PC-3 (cell line): Measurements from ENCODE around the gene VWA2. TPM values are rescaled to one million over a fixed set of nuclear protein-coding genes. Genes with fewer than 3 reads are reported as not detected.

Experiments
- ATAC-seq: fragments of 200-7000 bp; cut with Tn5 transposase; 2 replicates; pipeline ENCODE4 v1.9.1; 2020; ENCODE audit warnings: mild to moderate bottlenecking, moderate library complexity
- BruUV-seq: library from RNA; stranded (reverse); fragments of 400-500 nt; replicated peaks from 2 replicates; lab custom pipeline; 2021; lab: Mats Ljungman, UMichigan
- CTCF ChIA-PET: fragments of 300-600 bp; sonication (Branson Sonifier 250); formaldehyde crosslinking; loops from one replicate; lab custom pipeline; 2022; ENCODE audit warnings: antibody characterized with exemption; lab: Charles Lee
- POLR2A ChIA-PET: fragments of 300-600 bp; sonication (Branson Sonifier 250); formaldehyde crosslinking; loops from one replicate; lab custom pipeline; 2022; ENCODE audit warnings: antibody characterized with exemption; ENCODE audit not compliant: unreplicated experiment; lab: Charles Lee
- DNase-seq: peaks from one replicate; pipeline ENCODE4 v3.0.0-alpha.2; 2015
- H2AFZ ChIP-seq: fragments of 300-600 bp; sonication (generic); 2 replicates; pipeline ENCODE4 v1.6.0; 2016; ENCODE audit warnings: antibody characterized with exemption, low read length
- H3F3A ChIP-seq: fragments of 300-600 bp; sonication (generic); one replicate; pipeline ENCODE4 v1.6.0; 2017; ENCODE audit warnings: antibody characterized with exemption, low read length, control low read depth, mild to moderate bottlenecking; ENCODE audit not compliant: unreplicated experiment
- H3K27ac ChIP-seq: fragments of 300-600 bp; sonication (generic); 2 replicates; pipeline ENCODE4 v1.5.1; 2016; ENCODE audit warnings: mild to moderate bottlenecking, low read length
- H3K27me3 ChIP-seq: fragments of 300-600 bp; sonication (generic); 2 replicates; pipeline ENCODE4 v1.6.1; 2016; ENCODE audit warnings: low read length, mixed read lengths
- H3K36me3 ChIP-seq: fragments of 300-600 bp; sonication (generic); 2 replicates; pipeline ENCODE4 v1.6.1; 2016; ENCODE audit warnings: low read depth, mixed run types, low read length, mixed read lengths
- H3K4me1 ChIP-seq: fragments of 300-600 bp; sonication (generic); 2 replicates; pipeline ENCODE4 v1.5.1; 2016; ENCODE audit warnings: low read length; ENCODE audit not compliant: insufficient read depth
- H3K4me2 ChIP-seq: fragments of 300-600 bp; sonication (generic); 2 replicates; pipeline ENCODE4 v1.6.0; 2016; ENCODE audit warnings: low read length
- H3K4me3 ChIP-seq: fragments of 300-600 bp; sonication (generic); 2 replicates; pipeline ENCODE4 v1.5.1; 2016; ENCODE audit warnings: mild to moderate bottlenecking, low read length, mixed read lengths
- H3K79me2 ChIP-seq: fragments of 300-600 bp; sonication (generic); 2 replicates; pipeline ENCODE4 v1.6.1; 2017; ENCODE audit warnings: low read length, mixed read lengths
- H3K9ac ChIP-seq: fragments of 300-600 bp; sonication (generic); 2 replicates; pipeline ENCODE4 v1.6.0; 2016; ENCODE audit warnings: mild to moderate bottlenecking, low read length
- H3K9me2 ChIP-seq: fragments of 300-600 bp; sonication (generic); replicated peaks from 2 replicates; pipeline ENCODE4 v1.6.1; 2016; ENCODE audit warnings: mixed run types, low read length, mixed read lengths
- H3K9me3 ChIP-seq: fragments of 300-600 bp; sonication (generic); 2 replicates; pipeline ENCODE4 v1.6.1; 2016; ENCODE audit warnings: low read length, mixed read lengths
- H4K20me1 ChIP-seq: fragments of 300-600 bp; sonication (generic); 2 replicates; pipeline ENCODE4 v1.6.1; 2016; ENCODE audit warnings: low read length, mixed read lengths
- CTCF ChIP-seq: fragments of 300-600 bp; sonication (generic); conservative IDR thresholded peaks from 2 replicates; pipeline ENCODE4 v1.5.1; 2017; ENCODE audit warnings: antibody characterized with exemption, low read depth, mild to moderate bottlenecking, low read length
- EZH2 ChIP-seq: fragments of 300-600 bp; sonication (generic); IDR thresholded peaks from one replicate; pipeline ENCODE4 v1.6.1; 2017; ENCODE audit warnings: antibody characterized with exemption, mild to moderate bottlenecking, low read length; ENCODE audit not compliant: unreplicated experiment
- EZH2phosphoT487 ChIP-seq: fragments of 300-600 bp; sonication (generic); IDR thresholded peaks from 2 replicates; pipeline ENCODE4 v1.6.1; 2018; ENCODE audit warnings: mild to moderate bottlenecking, antibody characterized with exemption, low read length, borderline replicate concordance
- intact Hi-C: fragments of 100-400 bp; cut with micrococcal nuclease; formaldehyde crosslinking; loops from 2 replicates; pipeline ENCODE4 v1.9.0; 2023
- total RNA-seq: library from RNA; depleted of rRNA; stranded (reverse); fragments of >200 nt; gene quantifications from 2 replicates; pipeline ENCODE4 v1.2.3, GENCODE V29; 2014

Gene VWA2
- total RNA-seq, 1 experiment from 2014 or later, result not detected

- ATAC-seq (no peak), DNase-seq (no peak)
- ChIA-PET POLR2A (no interaction called here), CTCF (no interaction called here)
- Histone ChIP-seq H4K20me1 (no peaks in the 10 kb centered on the region), H2AFZ (no peak overlapping the region), H3K36me3 (no peaks in the 10 kb centered on the region), H3K4me3 (no peak overlapping the region), H3K27ac (no peak overlapping the region), H3K9ac (no peak overlapping the region), H3F3A (no peaks in the 10 kb centered on the region), H3K79me2 (no peaks in the 10 kb centered on the region), H3K4me1 (peaks cover 7% of the 10 kb centered on the region), H3K9me2 (no peaks in the 10 kb centered on the region), H3K4me2 (no peak overlapping the region), H3K27me3 (no peaks in the 10 kb centered on the region), H3K9me3 (no peaks in the 10 kb centered on the region)
- no peak for TF ChIP-seq CTCF
- no peak for TF ChIP-seq EZH2
- no peak for TF ChIP-seq EZH2phosphoT487
- no TSS peak for BruUV-seq
- intact Hi-C loops, result no loop called here
Measured at GRCh38 chr10:114311023-114311422, 72.0 kb downstream of the VWA2 start.

- Histone ChIP-seq H3F3A (no peaks in the 10 kb centered on the region), H3K27ac (no peak overlapping the region), H3K9me3 (no peaks in the 10 kb centered on the region), H4K20me1 (no peaks in the 10 kb centered on the region), H3K27me3 (no peaks in the 10 kb centered on the region), H3K36me3 (no peaks in the 10 kb centered on the region), H3K4me3 (no peak overlapping the region), H3K9me2 (no peaks in the 10 kb centered on the region), H2AFZ (no peak overlapping the region), H3K9ac (no peak overlapping the region), H3K4me2 (no peak overlapping the region), H3K79me2 (no peaks in the 10 kb centered on the region), H3K4me1 (peaks cover 7% of the 10 kb centered on the region)
- no peak for DNase-seq
- BruUV-seq, result no TSS peak
- CTCF ChIA-PET, result no interaction called here
- intact Hi-C loops, result no loop called here
- POLR2A ChIA-PET, result no interaction called here
- TF ChIP-seq EZH2, result no peak
- no peak for TF ChIP-seq EZH2phosphoT487
- TF ChIP-seq CTCF, result no peak
- no peak for ATAC-seq
Measured at GRCh38 chr10:114311496-114312209, 72.6 kb downstream of the VWA2 start.

GRCh38 chr10:114313139-114313538, 74.1 kb downstream of the VWA2 start:
- CTCF ChIA-PET, result no interaction called here
- POLR2A ChIA-PET, result no interaction called here
- H3K9me2 ChIP-seq, result no peaks in the 10 kb centered on the region
- intact Hi-C loops, result no loop called here
- no peaks in the 10 kb centered on the region for H3K4me1 ChIP-seq
- H3K4me3 ChIP-seq, result no peak overlapping the region
- no peaks in the 10 kb centered on the region for H3K79me2 ChIP-seq
- no peaks in the 10 kb centered on the region for H3K27me3 ChIP-seq
- H3K36me3 ChIP-seq, result no peaks in the 10 kb centered on the region
- H2AFZ ChIP-seq, result no peak overlapping the region
- H3K4me2 ChIP-seq, result no peak overlapping the region
- H3K27ac ChIP-seq, result no peak overlapping the region
- BruUV-seq, result no TSS peak
- H3K9me3 ChIP-seq, result no peaks in the 10 kb centered on the region
- no peak for DNase-seq
- no peaks in the 10 kb centered on the region for H4K20me1 ChIP-seq
- no peak for ATAC-seq
- no peak overlapping the region for H3K9ac ChIP-seq
- TF ChIP-seq EZH2phosphoT487 (no peak), EZH2 (no peak), CTCF (no peak)
- H3F3A ChIP-seq, result no peaks in the 10 kb centered on the region
